GM19239 (cell line): ENCODE results near the gene APC2.
"Not testable (repeated sequence)": the region's sequence is repeated elsewhere in the genome, so short reads cannot be mapped to it uniquely, and the experiment has no call there.

Experiments used
- DNase-seq: peaks from one replicate; pipeline ENCODE4 v3.0.0; 2011; ENCODE audit warnings: low spot score; ENCODE audit not compliant: insufficient read length
- FAIRE-seq: peaks from 2 replicates; lab custom pipeline; 2011; peaks lifted over from hg19 to GRCh38; lab: Jason Lieb, UNC

Gene APC2

DNA sequence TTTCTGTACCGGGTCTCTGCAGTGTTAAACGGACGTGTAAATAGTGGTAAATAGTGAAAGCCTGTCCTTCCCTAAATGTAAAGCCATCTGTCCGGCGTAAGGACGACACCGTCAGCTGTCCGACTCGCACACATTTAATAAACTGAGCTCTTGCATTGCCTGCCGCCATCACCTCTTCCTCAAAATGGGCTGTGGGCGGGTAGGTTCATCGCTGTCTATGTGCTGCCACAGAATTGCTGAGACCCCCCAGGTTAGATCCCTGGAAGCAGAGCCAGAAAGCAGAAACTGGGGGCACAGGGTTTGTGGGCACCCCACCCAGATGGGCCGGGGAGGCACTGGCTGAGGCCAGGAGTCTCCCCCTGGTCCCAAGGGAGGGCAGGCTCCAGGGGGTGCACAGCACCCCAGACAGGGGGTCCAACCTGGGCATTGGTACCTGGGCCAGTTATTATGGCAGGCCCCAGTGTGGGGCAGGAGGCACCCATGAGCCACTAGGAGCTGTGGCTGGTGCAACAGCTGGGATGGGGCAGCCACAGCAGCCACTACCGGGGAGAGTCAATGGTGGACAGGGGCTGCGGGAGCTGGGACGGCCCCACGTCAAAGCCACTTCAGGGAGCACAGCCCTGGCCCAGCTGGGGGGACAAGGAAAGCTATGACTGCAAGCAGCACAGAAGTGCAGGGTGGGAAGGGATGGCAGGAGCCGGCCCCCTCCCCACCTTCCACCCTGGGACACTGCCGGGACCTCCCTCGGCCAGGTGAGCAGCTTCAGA, 23.3 kb downstream of the APC2 start:
- no peak for FAIRE-seq

DNA sequence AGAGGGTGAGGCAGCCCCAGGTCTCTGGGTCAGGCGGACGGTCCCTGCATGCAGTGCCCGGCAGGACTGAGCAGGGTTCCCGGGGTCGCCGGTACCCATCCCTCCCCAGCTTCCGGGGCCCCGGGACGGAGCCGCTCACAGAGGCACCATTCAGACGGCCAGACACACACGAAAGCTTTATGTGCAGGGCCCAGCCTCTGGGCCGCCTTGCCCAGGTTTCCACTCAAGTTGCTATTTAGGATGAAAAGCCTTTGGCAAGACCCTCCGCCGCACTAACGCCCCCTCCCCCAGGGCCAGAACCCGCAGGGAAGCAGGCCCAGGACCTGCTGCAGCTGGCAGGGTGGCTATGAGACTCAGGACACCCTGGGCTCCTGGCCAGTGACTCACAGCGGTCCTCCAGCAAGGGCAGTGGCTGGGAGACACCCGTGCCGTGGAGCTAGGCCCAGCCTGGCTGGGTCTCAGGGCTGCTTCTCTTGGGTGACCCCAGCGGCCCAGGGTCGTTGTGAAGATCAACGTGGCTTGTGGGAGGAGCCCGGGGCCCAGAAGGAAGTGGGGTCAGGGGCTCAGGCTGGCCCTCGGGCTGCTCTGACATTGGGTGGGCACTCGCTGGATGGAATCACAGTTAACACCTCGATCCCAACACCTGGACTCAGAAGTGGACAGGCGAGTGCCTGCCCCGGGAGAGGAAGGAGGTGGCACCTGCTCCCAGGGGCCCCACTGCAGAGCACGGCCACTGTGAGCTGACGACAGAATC, 24.3 kb downstream of the APC2 start:
- FAIRE-seq, result no peak
- DNase-seq, result no peak

More for the DNA sequence above, 23.3 kb downstream of the APC2 start:
- DNase-seq, result no peak

DNA sequence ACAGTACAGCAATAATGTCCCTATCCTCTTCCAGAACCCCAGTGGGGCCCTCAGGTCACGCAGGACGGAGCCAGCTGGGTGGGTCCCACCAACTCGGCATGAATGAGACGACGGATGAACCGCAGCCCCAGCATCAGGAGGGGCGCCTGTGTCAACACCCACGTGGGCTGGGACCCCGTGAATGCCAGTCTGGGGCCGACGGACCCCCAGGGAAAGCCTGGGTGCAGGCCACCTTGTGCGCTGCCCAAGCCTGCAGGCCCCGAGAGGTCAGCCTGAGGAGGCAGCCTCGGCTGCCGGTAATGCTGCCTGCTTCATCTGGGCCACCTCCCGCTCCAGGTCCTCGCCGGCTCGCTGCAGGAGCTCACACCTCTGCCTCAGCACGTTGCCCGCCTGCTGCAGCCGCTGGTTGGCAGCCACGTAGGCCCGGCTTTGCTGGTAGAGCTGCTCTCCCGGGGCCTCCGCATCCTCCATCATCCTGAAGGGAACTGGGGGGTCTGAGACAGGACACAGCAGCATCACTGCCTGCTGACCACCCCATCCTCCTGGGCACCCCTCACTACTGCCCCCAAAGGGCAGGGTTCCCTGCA, 24.9 kb downstream of the APC2 start:
- FAIRE-seq, result no peak
- DNase-seq, result no peak

DNA sequence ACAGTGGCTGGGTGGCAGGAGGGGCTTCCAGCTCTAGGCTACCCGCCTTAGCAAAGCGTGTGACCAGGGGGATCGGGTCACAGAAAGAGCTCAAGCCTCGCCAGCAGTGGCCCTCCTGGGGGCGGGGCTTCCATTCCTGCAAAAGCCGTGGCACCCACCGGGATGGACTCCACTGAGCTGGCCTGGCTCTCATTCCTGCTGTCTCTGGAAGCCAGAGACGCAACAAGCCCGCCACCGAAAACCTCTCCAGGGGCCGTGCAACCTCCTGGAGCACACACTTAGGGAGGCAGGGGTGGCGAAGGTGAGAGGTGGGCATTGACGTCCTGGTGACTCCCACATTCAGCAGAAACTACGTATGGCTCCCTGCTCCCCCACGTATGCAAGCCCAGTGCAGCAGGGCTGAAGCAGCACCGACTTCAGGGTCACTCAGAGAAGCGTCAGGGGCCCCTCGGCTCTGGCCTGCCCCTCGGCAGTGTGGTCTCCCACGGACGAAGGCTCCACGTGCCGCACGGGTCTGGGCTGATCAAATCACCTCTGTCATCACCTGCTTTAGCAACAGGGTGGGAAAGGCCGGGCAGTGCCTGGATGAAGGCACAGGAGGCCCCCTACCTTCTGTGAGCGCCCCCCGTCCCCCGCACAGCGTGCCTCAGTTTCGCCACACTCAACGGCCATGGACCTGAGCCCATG, 26.0 kb downstream of the APC2 start:
- no peak for FAIRE-seq
- DNase-seq, result no peak

DNA sequence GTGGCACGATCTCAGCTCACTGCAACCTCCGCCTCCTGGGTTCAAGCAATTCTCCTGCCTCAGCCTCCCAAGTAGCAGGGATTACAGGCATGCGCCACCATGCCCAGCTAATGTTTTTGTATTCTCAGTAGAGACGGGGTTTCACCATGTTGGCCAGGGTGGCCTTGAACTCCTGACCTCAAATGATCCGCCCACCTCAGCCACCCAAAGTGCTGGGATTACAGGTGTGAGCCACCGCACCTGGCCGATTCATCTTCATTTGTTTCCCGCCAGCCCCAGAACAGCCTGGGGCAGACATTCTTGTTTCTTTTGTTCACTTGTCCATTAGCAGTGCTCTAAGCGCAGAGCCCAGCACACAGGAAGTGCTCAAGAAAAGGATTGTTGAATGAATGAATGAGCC, 27.1 kb downstream of the APC2 start:
- FAIRE-seq, result not testable (repeated sequence)

DNA sequence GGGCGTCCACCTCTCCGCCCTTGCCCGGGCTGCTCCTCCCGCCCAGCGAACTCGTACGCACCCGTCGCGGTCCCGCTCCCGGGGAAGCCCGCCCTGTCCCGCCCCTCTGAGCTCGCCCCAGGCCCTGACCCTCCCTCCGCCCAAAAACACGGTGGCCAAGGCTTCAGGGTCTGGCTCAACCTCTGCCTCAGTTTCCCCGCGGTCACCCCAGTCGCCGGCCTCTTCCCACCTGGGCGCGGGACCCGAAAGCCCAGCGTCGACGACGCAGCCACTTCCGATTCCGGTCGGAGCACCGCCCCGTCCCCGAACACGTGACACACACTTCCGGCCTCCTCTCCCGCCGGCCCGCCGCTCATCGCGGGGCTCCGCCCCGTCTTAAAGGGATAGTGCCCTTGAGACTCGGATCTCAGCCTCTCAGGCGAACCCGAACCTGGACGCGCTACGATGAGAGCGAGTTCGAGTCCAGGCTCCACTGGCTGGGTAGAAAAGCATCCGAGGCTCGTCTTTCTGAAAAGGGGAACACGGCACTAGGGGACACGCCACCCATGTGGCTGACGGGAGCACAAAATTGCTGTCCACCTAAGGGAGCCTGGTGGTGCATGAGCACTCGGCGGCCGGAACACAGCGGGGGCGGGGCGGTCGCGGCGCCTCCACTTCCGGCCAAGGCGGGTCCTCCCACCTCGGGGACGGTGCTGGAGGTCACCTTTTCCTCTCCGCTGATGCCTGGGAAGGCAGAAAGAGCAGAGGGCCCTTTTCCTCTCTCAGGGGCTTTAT, 29.2 kb downstream of the APC2 start, which contains the start of gene C19orf25:
Gene C19orf25 (minus strand): TSS at position 282 of the 774 bp plus-strand sequence. CDS start 312 bp downstream, outside the sequence.
- DNase-seq, result peak; percentile 100

More for the DNA sequence above, 27.1 kb downstream of the APC2 start:
- DNase-seq, result not testable (repeated sequence)

DNA sequence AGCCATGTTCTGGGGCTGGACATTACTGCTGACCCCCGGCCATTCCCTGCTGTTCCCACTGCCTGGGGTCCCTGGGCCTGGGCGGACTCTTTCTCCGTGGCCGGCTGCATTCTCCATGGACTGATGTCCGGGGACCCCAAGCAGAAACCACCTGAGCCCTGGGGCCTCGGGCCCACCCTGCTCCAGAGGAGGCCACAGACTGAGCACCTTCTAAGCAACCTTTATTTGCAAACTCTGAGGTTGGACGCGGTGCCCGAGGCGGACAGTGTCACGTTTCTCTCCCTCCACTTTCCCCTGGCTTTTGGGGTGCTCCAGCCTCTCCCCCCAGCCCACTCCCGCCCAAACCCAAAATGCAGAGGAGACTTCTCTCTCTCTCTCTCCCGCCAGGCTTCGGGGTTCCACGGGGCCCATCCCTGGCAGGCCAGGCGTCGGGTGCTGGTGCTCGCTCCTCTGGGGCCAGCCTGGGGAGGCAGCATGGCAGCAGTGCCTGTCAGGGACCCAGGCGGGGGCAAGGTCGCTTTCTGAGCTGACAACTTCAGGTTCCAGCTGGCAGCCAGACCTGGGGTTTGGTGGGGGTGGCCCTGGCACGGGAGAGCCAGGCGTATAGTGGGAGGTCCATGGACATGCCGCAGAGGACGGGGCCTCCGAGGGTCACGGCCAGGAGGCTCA, 31.4 kb downstream of the APC2 start:
- DNase-seq (no peak), FAIRE-seq (no peak)

More for the DNA sequence above, 29.2 kb downstream of the APC2 start, which contains the start of gene C19orf25:
- FAIRE-seq, result peak; percentile 97

DNA sequence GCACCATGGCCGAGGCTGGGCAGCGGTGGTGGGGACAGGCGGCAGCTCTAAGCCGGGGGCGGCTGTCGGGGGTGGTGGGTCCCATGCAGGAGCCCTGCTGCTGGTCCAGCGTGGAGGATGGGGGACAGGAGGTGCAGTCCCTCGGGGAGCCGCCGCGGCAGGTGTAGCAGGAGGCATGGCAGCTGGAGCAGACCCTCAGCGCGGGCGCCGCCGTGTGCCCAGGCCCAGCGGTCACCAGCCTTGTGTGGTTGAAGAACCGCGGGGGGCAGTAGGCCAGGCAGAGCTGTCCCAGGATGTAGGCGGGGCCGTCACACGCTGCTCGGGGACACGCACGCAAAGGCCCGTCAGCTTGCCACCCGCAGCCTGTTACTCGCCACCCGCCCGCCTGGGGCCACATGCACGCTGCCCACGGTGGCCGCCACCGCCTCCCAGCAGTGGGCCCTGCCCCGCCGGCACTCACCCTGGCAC, 32.0 kb downstream of the APC2 start:
- no peak for DNase-seq
- FAIRE-seq, result no peak

DNA sequence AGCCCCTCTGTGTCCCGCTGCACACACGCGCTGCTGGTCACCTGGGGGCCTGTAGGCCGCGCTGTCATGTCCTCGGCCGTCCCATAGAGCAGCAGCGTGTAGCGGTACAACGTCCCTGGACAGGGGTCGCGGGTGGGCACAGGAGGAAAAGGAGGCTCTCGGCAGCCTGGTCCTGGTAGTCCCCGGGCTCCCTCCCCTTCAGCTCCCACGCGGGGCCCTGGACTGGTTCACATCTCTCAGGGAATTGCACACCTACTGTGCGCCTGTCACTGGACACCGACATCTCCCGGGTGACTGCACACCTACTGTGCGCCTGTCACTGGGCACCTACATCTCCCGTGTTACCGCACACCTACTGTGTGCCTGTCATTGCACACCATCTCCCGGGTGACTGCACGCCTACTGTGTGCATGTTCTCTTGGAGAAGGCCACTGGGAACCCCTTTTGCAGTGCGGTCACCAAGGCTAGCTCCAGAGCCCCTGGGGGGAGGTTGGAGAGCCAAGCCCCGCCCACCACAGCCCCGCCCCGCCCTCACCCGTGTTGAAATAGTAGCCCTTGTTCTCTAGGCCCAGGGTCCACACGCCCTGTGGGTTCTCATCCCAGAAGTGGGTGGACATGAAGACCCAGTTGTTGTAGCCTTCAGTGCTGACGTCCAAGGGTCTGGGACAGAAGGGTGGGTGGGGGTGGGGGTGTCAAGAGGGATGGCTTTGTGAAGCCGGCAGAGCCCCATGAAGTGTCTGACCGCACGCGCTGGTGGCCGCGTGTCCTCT, 32.6 kb downstream of the APC2 start:
- FAIRE-seq (no peak), DNase-seq (no peak)

DNA sequence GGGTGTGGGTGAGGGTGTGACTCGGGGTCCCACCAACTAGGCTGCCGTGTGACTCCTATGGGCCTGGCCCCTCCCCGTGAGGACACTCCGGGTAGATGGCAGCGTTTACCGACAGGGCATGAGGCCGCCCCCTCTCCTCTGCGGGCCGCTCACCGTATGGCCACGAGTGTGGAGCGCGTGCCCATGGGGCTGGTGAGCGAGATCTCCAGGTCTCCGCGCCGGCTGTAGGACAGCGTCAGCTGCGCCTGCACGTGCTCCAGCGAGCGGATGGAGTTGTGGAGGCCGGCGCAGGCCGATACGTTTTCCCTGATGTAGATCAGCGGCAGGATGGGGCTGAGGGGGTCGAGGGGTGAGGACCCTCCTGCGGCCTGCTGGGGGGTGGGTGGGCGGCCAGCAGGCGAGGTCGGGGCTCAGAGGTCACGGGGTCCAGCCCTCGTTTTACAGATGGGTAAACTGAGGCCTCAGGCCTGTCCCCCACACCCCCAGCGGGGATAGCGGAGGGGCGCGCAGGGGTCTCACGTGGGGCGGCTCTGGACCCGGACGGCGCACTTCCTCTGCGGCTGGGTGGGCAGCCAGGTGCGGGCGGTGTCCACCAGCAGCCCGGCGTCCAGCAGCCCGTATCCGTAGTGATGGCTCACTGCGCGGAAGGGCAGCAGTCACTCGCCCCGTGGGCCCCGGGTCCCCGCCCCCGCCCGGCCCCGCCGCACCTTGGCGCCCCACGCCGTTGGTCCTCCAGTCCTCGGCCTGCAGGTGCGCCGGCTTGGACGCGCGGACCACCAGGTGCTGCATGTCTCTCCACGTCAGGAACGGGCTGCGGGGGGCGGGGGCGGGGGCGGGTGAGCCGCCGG, 33.4 kb downstream of the APC2 start:
- DNase-seq (no peak), FAIRE-seq (no peak)

DNA sequence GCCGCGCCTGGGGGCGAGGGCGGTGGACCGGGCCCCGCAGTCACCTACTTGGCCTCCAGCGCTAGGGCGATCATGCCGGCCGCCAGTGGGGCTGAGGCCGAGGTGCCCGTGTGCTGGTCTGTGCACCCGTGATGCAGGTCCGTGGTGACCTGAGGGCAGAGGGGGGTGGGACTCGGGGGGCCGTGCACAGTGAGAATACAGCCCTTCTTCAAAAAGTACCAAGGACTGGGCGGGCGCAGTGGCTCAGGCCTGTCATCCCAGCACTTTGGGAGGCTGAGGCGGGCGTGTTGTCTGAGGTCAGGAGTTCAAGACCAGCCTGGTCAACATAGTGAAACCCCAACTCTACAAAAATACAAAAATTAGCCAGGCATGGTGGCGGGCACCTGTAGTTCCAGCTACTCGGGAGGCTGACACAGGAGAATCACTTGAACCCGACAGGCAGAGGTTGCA, 34.1 kb downstream of the APC2 start:
- FAIRE-seq (no peak), DNase-seq (no peak)

DNA sequence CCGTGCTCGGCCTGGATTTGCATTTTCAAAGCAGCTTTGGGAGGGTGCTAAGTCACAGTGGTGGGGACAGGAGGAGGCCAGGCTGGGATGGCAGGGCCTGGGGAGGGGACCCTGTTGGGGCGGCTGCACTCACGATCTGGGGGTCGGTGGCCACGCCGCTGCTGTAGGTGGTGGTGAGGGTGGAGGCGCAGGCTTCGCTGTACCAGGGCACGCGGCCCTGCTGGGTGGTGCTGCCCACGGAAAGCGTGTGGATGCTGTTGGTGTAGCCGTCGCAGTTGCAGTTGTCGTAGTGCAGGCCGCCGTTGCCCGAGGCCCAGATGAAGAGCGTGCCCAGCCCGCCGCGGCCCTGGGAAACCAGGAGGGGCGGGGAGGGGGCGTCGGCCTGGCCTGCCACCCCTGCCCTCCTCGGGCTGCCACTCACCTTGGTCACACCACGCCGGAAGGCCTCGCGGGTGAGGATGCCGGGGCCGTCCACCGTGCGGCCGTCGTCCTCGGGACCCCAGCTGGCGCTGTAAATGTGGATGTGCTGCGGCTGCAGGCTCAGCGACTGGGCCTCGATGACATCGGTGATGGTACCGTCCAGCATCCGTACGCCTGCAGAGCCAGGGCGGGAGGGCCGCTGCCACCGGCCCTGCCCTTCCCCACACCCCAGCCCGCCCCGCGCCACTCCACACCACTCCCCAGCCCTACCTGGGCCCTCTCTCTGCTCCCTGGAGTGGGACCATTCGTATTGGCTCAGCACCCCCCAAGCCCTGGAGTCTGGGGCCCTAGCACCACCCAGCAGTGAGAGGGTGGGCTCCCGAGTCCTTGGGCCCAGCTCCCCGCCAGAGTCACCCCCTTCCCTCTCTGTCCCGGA, 37.0 kb downstream of the APC2 start:
- FAIRE-seq, result no peak
- no peak for DNase-seq

DNA sequence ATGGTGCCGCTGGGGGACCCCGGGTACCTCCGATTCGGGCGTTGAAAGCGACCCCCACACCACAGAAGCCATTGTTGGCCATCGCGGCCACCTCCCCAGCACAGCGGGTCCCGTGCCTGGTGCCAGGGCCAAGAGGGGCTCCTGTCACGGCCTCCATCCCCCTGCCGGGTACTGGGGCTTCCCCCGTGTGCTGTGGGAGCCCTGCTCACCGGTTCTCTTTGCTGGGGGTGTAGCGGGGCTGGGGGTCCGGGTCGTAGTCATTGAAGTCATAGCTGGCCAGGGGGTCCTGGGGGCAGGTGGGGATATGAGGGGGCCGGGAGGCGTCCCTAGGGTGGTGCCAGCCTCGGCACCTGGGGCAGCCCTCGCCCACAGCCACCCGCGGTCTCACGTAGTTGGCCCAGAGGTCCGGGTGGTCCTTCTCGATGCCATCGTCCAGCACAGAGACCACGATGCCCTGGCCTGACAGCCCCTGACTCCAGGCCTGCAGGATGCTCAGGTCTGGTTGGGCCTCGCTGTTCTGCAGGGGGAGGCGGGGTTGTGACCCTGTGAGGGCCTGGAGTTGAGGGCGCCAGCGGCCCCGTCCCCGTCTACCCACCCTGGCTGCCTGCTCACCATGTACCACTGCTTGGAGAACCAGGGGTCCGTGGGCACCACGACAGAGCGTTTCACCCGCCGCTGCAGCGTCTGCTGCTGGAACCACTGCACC, 37.8 kb downstream of the APC2 start:
- DNase-seq, result no peak
- FAIRE-seq, result no peak

DNA sequence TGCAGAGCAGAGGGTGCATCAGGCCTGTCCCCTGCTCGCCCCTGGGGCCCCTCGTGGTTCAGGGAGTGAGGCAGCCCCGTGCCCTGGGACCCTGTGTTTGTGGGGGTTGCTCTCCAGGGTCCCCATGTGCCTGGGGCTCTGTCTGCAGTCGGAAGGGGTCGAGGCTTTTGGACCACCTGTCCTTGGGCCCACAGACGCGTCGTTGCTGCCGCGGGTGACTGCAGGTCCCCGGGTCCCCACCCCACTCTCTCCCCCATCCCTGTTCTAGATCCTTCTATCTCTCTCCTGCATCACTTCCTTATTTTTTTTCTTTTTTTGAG, 38.3 kb downstream of the APC2 start:
- FAIRE-seq, result no peak

DNA sequence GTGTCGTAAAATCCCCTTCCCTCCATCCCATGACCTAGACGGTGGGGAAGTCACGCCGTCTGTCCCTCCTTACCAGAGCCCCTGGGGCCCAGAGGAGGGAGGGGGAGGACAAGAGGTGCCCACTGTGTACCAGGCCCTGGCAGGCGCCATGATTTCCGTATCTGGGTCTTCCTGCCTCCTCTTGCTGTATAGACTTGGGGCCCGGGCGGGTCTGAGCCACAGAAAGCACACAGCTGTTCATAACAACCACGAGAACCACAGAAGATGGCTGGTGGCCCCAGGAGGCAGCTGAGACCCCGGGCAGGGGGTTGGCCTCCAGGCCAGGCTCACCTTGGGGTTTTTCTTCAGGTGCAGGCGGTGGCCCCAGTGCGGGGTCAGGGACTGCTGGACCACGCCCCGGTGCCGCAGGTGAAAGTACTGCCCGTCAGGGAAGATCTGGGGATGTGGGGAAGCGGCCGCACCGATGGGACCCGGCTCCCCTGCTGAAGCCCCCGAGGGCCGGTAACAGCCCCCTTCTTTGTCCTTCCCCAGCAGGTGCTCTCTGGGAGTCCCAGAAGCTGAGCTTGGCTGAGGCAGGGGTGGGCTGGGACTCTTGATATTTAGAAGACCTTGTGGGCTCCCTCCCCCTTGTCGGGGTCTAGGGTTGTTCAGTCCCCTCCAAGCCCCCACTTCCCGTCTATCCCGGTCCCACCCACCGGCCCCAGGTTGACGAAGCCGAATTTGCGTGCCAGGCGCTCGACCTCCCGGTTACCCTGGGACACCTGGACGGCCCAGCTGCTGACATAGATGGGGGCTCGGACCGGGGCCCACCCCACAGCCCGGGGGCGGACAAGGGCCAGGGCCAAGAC, 39.8 kb downstream of the APC2 start:
- DNase-seq (no peak), FAIRE-seq (no peak)

More for the DNA sequence above, 38.3 kb downstream of the APC2 start:
- DNase-seq, result no peak
